SIG-M5 treated with dmso at 0.1 percent for 504 hours (cell line): ENCODE measurements around the gene CFAP157.

Source experiments
- DNase-seq: peaks from one replicate; lab custom pipeline; 2025; ENCODE audit not compliant: unreplicated experiment; lab: John Stamatoyannopoulos, UW

CFAP157 gene

DNA sequence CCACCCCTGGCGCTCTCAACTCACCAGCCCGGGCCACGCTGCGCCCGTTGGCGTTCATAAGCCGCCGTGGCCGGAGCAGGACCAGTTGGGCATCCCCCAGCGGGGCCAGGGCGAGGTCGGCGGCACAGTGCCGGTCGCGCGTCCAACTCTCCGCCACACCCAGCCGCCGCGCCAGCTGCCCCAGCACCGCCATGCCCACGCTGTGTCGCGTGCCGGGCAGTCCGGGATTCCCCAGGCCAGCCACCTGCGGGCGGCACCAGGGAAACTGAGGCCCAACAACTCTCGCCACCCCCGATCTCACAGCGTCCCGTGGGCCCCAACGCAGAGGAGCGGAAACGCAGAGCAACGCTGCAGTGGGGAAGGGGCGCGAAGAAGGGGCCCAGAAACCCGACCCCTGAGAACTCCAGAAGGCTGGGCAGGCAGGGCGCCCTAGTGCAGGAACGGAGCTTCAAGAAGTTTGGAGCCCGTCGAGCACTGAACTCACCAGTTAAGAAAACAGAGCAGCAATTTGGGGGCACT, 8.2 kb downstream of the CFAP157 start:
- no peak for DNase-seq

GRCh38 chr9:127715470-127716337, 8.9 kb downstream of the CFAP157 start, which contains the start of the genes PTRH1 and TTC16:
PTRH1 (minus strand) TSS chr9:127715663; CDS start chr9:127715639, 24 bp downstream.
TTC16 (plus strand) TSS chr9:127716079; CDS start chr9:127716146, 67 bp downstream.
- DNase-seq, result peak; percentile 90

- DNase-seq, result no peak
Observed at GRCh38 chr9:127716412-127716811, 9.6 kb downstream of the CFAP157 start.

- no peak for DNase-seq
Observed at GRCh38 chr9:127717766-127718165, 11.0 kb downstream of the CFAP157 start.

GRCh38 chr9:127720031-127720864, 13.5 kb downstream of the CFAP157 start:
- DNase-seq, result no peak

GRCh38 chr9:127720865-127721227, 14.1 kb downstream of the CFAP157 start:
- no peak for DNase-seq

GRCh38 chr9:127721391-127721821, 14.6 kb downstream of the CFAP157 start:
- peak; percentile 9 for DNase-seq

DNA sequence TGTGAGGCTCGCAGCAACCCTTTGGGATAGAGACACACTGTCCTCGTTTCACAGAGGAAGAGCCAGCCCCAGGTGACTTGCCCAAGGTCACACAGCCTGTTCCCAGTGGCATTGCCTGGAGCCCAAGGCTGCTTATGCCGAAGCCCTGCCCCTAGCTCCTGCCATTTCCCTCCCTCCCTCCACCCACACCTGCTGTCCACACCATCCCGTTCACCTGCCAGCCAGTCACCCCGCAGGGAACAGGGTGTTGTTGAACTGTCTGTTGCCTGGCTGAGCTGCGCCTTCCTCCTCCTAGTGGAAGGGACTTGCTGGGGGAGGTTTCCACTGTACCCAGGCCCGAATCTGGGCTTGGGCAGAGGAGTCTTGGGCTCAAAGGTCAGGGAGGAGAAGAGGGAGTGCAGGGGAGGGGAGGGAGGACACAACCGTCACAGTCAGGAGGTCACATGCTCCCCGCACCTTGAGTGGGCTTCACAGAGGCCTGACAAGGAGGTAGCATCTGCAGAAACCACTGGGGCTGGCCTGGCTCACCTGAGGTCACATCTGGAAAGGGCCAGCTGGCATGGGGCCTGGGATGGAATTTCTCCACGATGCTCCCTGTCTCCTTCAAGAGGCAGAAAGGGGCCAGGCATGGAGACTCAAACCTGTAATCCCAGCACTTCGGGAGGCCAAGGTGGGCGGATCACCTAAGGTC, 15.4 kb downstream of the CFAP157 start:
- no peak for DNase-seq

- DNase-seq, result no peak
Observed at GRCh38 chr9:127723013-127723412, 16.2 kb downstream of the CFAP157 start.

GRCh38 chr9:127723444-127723843, 16.7 kb downstream of the CFAP157 start:
- no peak for DNase-seq

DNA sequence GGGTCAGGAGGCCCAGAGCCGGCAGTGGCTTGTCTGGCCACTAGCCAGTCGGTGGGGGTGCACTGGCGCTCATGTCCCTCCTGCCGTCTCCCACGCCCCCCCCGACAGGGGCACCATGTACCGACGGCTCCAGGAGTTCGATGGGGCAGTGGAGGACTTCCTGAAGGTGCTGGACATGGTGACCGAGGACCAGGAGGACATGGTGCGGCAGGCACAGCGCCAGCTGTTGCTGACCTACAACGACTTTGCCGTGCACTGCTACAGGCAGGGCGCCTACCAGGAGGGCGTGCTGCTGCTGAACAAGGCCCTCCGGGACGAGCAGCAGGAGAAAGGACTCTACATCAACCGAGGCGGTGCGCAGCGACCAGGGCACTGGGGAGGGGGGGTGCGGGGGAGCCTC, 17.2 kb downstream of the CFAP157 start:
- no peak for DNase-seq

DNA sequence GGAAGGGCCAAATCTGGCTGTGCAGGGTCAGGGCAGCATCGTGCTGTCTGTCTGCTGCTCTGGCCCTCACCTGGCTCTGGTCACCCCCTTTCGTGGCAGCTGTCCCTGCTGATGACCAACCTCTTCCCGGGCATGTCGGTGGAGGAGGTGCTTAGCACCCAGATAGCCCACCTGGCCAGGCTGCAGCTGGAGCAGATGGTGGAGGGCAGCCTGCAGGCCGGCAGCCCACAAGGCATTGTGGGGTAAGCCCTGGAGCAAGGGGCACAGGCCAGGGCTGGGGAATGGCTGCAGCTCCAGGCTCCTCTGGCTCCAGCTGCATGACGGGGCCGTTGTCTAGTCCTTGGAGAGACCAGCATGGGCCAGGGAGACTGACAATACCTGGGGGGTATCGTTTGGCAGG, 20.1 kb downstream of the CFAP157 start:
- DNase-seq, result no peak

GRCh38 chr9:127728808-127729207, 22.0 kb downstream of the CFAP157 start:
- no peak for DNase-seq

DNA sequence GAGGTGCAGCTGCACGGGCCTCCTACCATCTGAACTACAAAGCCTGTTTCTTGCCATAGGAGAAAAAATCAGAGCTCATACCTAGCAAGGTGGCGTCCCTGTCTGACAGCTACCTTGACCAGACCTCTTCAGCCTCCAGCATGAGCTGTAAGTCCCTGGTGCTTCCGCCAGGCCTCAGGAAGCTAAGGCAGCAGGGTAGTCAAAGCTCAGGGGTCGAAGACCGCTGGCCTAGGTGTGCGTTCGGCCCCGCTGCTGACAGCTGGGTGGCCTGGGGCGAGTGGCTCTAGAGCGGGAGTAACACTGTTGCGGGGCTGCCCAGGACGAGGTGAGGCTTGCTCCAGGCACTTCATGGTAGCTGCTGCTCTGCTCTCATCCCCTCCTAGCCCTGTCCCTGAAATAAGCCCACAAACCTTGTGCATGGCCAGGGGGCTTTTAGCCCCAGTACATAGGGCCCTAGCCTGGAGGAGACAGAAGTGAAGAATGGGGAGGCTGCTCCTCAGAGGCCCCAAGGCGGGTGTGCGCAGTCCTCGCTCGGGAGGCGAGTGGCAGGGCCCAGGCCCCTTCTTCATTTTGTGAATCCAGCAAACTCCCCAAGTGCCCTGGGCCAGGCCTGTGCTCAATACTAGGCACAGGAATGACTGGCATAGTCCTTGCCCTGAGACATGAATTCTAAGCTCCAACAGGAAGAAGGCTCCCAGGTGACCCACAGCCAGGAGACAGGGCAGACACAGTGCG, 22.9 kb downstream of the CFAP157 start:
- no peak for DNase-seq

GRCh38 chr9:127730262-127730661, 23.5 kb downstream of the CFAP157 start:
- DNase-seq, result no peak

DNA sequence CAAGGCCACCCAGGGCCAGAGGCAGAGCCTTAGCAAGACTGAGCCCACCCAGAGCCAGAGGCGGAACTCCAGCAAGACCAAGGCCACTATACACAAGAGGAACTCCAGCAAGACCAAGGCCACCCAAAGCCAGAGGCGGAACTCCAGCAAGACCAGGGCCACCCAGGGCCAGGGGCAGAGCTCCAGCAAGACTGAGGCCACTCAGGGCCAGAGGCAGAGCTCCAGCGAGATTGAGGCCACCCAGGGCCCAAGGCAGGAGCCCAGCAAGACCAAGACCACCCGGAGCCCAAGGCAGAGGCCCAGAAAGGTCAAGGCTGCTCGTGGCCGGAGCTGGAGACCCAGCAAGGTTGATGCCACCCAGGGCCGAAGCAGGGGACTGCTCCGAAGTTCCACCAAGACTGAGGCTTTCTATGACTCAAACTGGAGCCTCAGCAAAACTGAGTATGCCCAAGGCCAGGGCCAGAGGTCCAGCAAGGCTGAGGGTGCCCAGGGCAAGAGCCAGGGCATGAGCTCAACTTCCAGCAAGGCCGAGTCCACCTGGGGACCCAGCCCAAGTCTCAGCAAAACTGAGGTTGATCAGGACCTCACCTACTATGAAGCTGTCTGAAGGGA, 24.1 kb downstream of the CFAP157 start:
- no peak for DNase-seq

- DNase-seq, result no peak
Observed at GRCh38 chr9:127731938-127732337, 25.1 kb downstream of the CFAP157 start.

DNA sequence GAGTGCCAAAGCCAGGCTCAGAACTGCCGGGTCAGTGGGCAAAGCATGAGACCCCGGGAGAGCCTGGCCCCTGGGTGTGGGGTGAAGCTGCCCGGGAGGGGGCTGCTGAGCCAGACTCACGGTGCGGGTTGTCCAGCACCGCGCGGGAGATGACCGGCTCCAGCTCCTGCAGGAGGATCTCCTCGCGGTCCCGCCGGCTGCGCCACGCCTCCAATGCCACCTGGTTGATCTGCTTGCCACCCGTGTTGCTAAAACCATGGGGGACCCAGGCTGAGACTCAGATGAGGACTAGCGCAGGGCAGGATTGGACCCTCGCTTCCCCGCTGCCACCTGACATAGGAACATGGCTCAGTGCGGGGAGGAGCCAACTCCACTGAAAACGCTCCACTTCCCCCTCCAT, 25.7 kb downstream of the CFAP157 start:
- no peak for DNase-seq

- peak; percentile 41 for DNase-seq
Observed at GRCh38 chr9:127733614-127734013, 26.8 kb downstream of the CFAP157 start.

GRCh38 chr9:127734247-127734746, 27.5 kb downstream of the CFAP157 start:
- DNase-seq, result no peak
